IMR-90 (cell line): ENCODE data around the gene PAPPA. TPM values are rescaled to one million over a fixed set of nuclear protein-coding genes. Genes with fewer than 3 reads are reported as not detected.

ENCODE experiments used
- ATAC-seq: fragments of 200-7000 bp; cut with Tn5 transposase; 2 replicates; pipeline ENCODE4 v1.9.1; 2020; ENCODE audit warnings: low read depth, mild to moderate bottlenecking, moderate library complexity
- BruUV-seq: library from RNA; stranded (reverse); fragments of 400-500 nt; replicated peaks from 2 replicates; lab custom pipeline; 2021; lab: Mats Ljungman, UMichigan
- CTCF ChIA-PET: fragments of 300-600 bp; formaldehyde crosslinking; extraction: SDS; loops from one replicate; lab custom pipeline; 2021; ENCODE audit warnings: antibody characterized with exemption; lab: Yijun Ruan, JAX
- POLR2A ChIA-PET: fragments of 300-600 bp; sonication (Branson Sonifier 250); formaldehyde crosslinking; loops from one replicate; lab custom pipeline; 2022; ENCODE audit warnings: antibody characterized with exemption; ENCODE audit not compliant: unreplicated experiment; lab: Charles Lee
- DNase-seq: peaks from one replicate; pipeline ENCODE4 v3.0.0; 2013
- H2AFZ ChIP-seq: replicated peaks from 2 replicates; pipeline ENCODE3; 2013; ENCODE audit warnings: low read length, mild to moderate bottlenecking; ENCODE audit not compliant: poor library complexity
- H2AK5ac ChIP-seq: 2 replicates; pipeline ENCODE4 v1.6.1; 2013; ENCODE audit warnings: low read depth, low read length, inconsistent platforms
- H2AK9ac ChIP-seq: replicated peaks from 2 replicates; pipeline ENCODE3; 2013; ENCODE audit warnings: mild to moderate bottlenecking, low read depth, low read length, moderate library complexity; ENCODE audit not compliant: poor library complexity
- H2BK120ac ChIP-seq: 2 replicates; pipeline ENCODE4 v1.6.1; 2013; ENCODE audit warnings: low read depth, low read length, inconsistent platforms
- H2BK15ac ChIP-seq: 3 replicates; pipeline ENCODE4 v1.6.1; 2013; ENCODE audit warnings: low read depth, low read length, inconsistent platforms
- H2BK20ac ChIP-seq: 2 replicates; pipeline ENCODE4 v1.6.1; 2013; ENCODE audit warnings: low read depth, mild to moderate bottlenecking, inconsistent platforms, low read length, moderate library complexity
- H2BK5ac ChIP-seq: 2 replicates; pipeline ENCODE4 v1.6.1; 2013; ENCODE audit warnings: mild to moderate bottlenecking, low read depth, low read length, inconsistent platforms; ENCODE audit not compliant: poor library complexity, severe bottlenecking
- H3K14ac ChIP-seq: replicated peaks from 2 replicates; pipeline ENCODE4 v1.6.1; 2013; ENCODE audit warnings: low read depth, low read length, inconsistent platforms
- H3K18ac ChIP-seq: 2 replicates; pipeline ENCODE4 v1.6.1; 2013; ENCODE audit warnings: low read depth, low read length, control low read depth
- H3K23ac ChIP-seq: 2 replicates; pipeline ENCODE4 v1.6.1; 2013; ENCODE audit warnings: low read depth, low read length, inconsistent platforms
- H3K27ac ChIP-seq: 2 replicates; pipeline ENCODE4 v1.5.1; 2013; ENCODE audit warnings: mild to moderate bottlenecking, control low read depth, low read length; ENCODE audit not compliant: insufficient read depth
- H3K27me3 ChIP-seq: 2 replicates; pipeline ENCODE4 v1.6.1; 2013; ENCODE audit warnings: low read length; ENCODE audit not compliant: control insufficient read depth, insufficient read depth
- H3K36me3 ChIP-seq: 2 replicates; pipeline ENCODE4 v1.6.1; 2013; ENCODE audit warnings: low read length, mixed read lengths; ENCODE audit not compliant: control insufficient read depth, insufficient read depth
- H3K4ac ChIP-seq: 2 replicates; pipeline ENCODE4 v1.6.1; 2013; ENCODE audit warnings: low read depth, low read length, inconsistent platforms
- H3K4me1 ChIP-seq: 2 replicates; pipeline ENCODE4 v1.6.1; 2013; ENCODE audit warnings: low read length, mixed read lengths; ENCODE audit not compliant: control insufficient read depth, insufficient read depth
- H3K4me2 ChIP-seq: 2 replicates; pipeline ENCODE4 v1.6.1; 2013; ENCODE audit warnings: low read depth, mild to moderate bottlenecking, control low read depth, low read length, moderate library complexity
- H3K4me3 ChIP-seq: 2 replicates; pipeline ENCODE4 v1.5.1; 2013; ENCODE audit warnings: low read depth, mild to moderate bottlenecking, control low read depth, low read length, moderate library complexity; ENCODE audit not compliant: insufficient read depth
- H3K56ac ChIP-seq: 2 replicates; pipeline ENCODE4 v1.6.1; 2013; ENCODE audit warnings: low read length, inconsistent platforms; ENCODE audit not compliant: insufficient read depth; ENCODE audit errors: extremely low read depth
- H3K79me1 ChIP-seq, 2 experiments: 2 replicates each; pipeline ENCODE4 v1.6.1; 2013; ENCODE audit warnings: low read length in 2 of 2, inconsistent platforms in 1 of 2, low read depth in 1 of 2
- H3K9ac ChIP-seq: 2 replicates; pipeline ENCODE4 v1.6.1; 2013; ENCODE audit warnings: low read depth, low read length, control low read depth
- H3K9me1 ChIP-seq: 2 replicates; pipeline ENCODE4 v1.6.1; 2013; ENCODE audit warnings: low read length, inconsistent platforms; ENCODE audit not compliant: insufficient read depth
- H3K9me3 ChIP-seq: 2 replicates; pipeline ENCODE4 v1.6.1; 2013; ENCODE audit warnings: low read length; ENCODE audit not compliant: control insufficient read depth, insufficient read depth
- H4K20me1 ChIP-seq: 2 replicates; pipeline ENCODE4 v1.6.1; 2013; ENCODE audit warnings: low read length, inconsistent platforms; ENCODE audit not compliant: insufficient read depth
- H4K5ac ChIP-seq: 2 replicates; pipeline ENCODE4 v1.6.1; 2013; ENCODE audit warnings: mild to moderate bottlenecking, low read depth, low read length, control low read depth
- H4K8ac ChIP-seq, 2 experiments: 2 replicates each; pipeline ENCODE4 v1.6.1; 2013; ENCODE audit warnings: low read depth in 2 of 2, low read length in 2 of 2, control low read depth in 1 of 2, inconsistent platforms in 1 of 2
- H4K91ac ChIP-seq: 2 replicates; pipeline ENCODE4 v1.6.1; 2013; ENCODE audit warnings: low read depth, low read length, inconsistent platforms; ENCODE audit not compliant: insufficient read depth
- BHLHE40 ChIP-seq: fragments of 150-350 bp; IDR thresholded peaks from 2 replicates; pipeline ENCODE4 v1.6.1; 2016; ENCODE audit warnings: mild to moderate bottlenecking, low read depth, low read length
- CEBPB ChIP-seq: IDR thresholded peaks from 2 replicates; pipeline ENCODE4 v1.6.1; 2012; ENCODE audit warnings: low read depth, low read length, improper control_type of control experiment
- CHD1 ChIP-seq: IDR thresholded peaks from 2 replicates; pipeline ENCODE4 v1.6.1; 2012; ENCODE audit warnings: low read depth, low read length, improper control_type of control experiment
- CTCF ChIP-seq: conservative IDR thresholded peaks from 2 replicates; pipeline ENCODE4 v1.5.1; 2012; ENCODE audit warnings: mild to moderate bottlenecking, low read depth, low read length, improper control_type of control experiment
- ELK1 ChIP-seq: fragments of 150-350 bp; IDR thresholded peaks from 2 replicates; pipeline ENCODE4 v1.6.1; 2016; ENCODE audit warnings: low read depth, mild to moderate bottlenecking, low read length, moderate library complexity, borderline replicate concordance
- FOS ChIP-seq: fragments of 150-350 bp; IDR thresholded peaks from 2 replicates; pipeline ENCODE4 v1.6.1; 2016; ENCODE audit warnings: low read depth, low read length
- MAFK ChIP-seq: IDR thresholded peaks from 2 replicates; pipeline ENCODE4 v1.6.1; 2012; ENCODE audit warnings: low read depth, low read length, improper control_type of control experiment
- MAZ ChIP-seq: IDR thresholded peaks from 2 replicates; pipeline ENCODE4 v1.6.1; 2012; ENCODE audit warnings: low read depth, mild to moderate bottlenecking, low read length, improper control_type of control experiment, moderate library complexity, borderline replicate concordance
- MXI1 ChIP-seq: IDR thresholded peaks from 2 replicates; pipeline ENCODE4 v1.6.1; 2012; ENCODE audit warnings: low read depth, mild to moderate bottlenecking, low read length, moderate library complexity, borderline replicate concordance
- NFE2L2 ChIP-seq: fragments of 150-350 bp; IDR thresholded peaks from 2 replicates; pipeline ENCODE4 v1.6.1; 2016; ENCODE audit warnings: low read depth, mild to moderate bottlenecking, low read length
- POLR2A ChIP-seq: IDR thresholded peaks from 2 replicates; pipeline ENCODE4 v1.6.1; 2012; ENCODE audit warnings: mild to moderate bottlenecking, low read depth, low read length
- RAD21 ChIP-seq: IDR thresholded peaks from 2 replicates; pipeline ENCODE4 v1.6.1; 2012; ENCODE audit warnings: low read length, improper control_type of control experiment
- RCOR1 ChIP-seq: IDR thresholded peaks from 2 replicates; pipeline ENCODE4 v1.6.1; 2012; ENCODE audit warnings: mild to moderate bottlenecking, low read length, improper control_type of control experiment; ENCODE audit not compliant: insufficient replicate concordance
- RFX5 ChIP-seq: IDR thresholded peaks from 2 replicates; pipeline ENCODE4 v1.8.0; 2012; ENCODE audit warnings: low read depth, mild to moderate bottlenecking, low read length, moderate library complexity
- SMC3 ChIP-seq: fragments of 150-350 bp; IDR thresholded peaks from 2 replicates; pipeline ENCODE4 v1.6.1; 2016; ENCODE audit warnings: low read depth, mild to moderate bottlenecking, antibody characterized with exemption, low read length, moderate library complexity
- USF2 ChIP-seq: fragments of 150-350 bp; IDR thresholded peaks from 2 replicates; pipeline ENCODE4 v1.6.1; 2017; ENCODE audit warnings: mild to moderate bottlenecking, antibody characterized with exemption, low read length, low read depth
- WGBS, 2 experiments: methylation state at CpG; one replicate each; pipeline versions ENCODE4 v1.1.5 to v1.1.7; 2013; ENCODE audit warnings: missing lambda C conversion rate in 2 of 2; ENCODE audit not compliant: insufficient read length in 1 of 2; ENCODE audit errors: extremely low coverage in 2 of 2; 5-methylcytosine and 5-hydroxymethylcytosine counted together
- dilution Hi-C: fragments of 300-500 bp; cut with HindIII; formaldehyde crosslinking; loops from one replicate; pipeline ENCODE4 v1.14.3; 2018; ENCODE audit warnings: low sequenced_read_pairs; ENCODE audit not compliant: unreplicated experiment
- in situ Hi-C: fragments of 300-500 bp; cut with MboI; formaldehyde crosslinking; loops from 3 replicates; pipeline ENCODE4 v1.14.3; 2019; ENCODE audit warnings: low sequenced_read_pairs, inconsistent platforms, mixed read lengths
- intact Hi-C: fragments of 100-400 bp; cut with micrococcal nuclease; formaldehyde crosslinking; loops from 2 replicates; pipeline ENCODE4 v1.10.0; 2022
- polyA plus RNA-seq, 3 experiments: library from polyadenylated mRNA; depleted of rRNA; stranded (reverse); fragments of >200 nt; gene quantifications; 2 replicates each; pipeline ENCODE4 v1.2.3, GENCODE V29; 2012; ENCODE audit warnings: low replicate concordance in 1 of 3
- total RNA-seq: library from RNA; depleted of rRNA; stranded (reverse); fragments of >200 nt; gene quantifications from 2 replicates; pipeline ENCODE4 v1.2.3, GENCODE V29; 2012

PAPPA gene
- total and polyA plus RNA-seq, 2 of the 4 experiments (the other 2 are of a cell fraction): 8.3 to 12.4 TPM

- H4K20me1 ChIP-seq: no peaks in the 10 kb centered on the region
- intact Hi-C loops (loop anchor here (2.0 to 10.0 kb wide), 2 partner anchors 167 to 249 kb away; no protein-coding TSS in a partner anchor), dilution Hi-C loops (no loop called here), in situ Hi-C loops (no loop called here)
- no peak overlapping the region for H2BK20ac ChIP-seq
- no peak overlapping the region for H3K4ac ChIP-seq
- no peak overlapping the region for H2AK5ac ChIP-seq
- POLR2A ChIA-PET: no interaction called here
- no peak overlapping the region for H4K5ac ChIP-seq
- DNase-seq (no peak), ATAC-seq (no peak)
- no peak overlapping the region for H2AFZ ChIP-seq
- no peaks in the 10 kb centered on the region for H3K9me3 ChIP-seq
- H3K4me3 ChIP-seq: no peak overlapping the region
- no peaks in the 10 kb centered on the region; the same call in 1 of the 2 replicates for H3K36me3 ChIP-seq
- no peak overlapping the region for H2BK5ac ChIP-seq
- no peak overlapping the region for H3K9ac ChIP-seq
- no TSS peak for BruUV-seq
- no peak overlapping the region for H2BK120ac ChIP-seq
- H4K8ac ChIP-seq: no peak overlapping the region
- CTCF ChIA-PET: no interaction called here
- no peak overlapping the region for H3K27ac ChIP-seq
- H3K4me1 ChIP-seq: no peaks in the 10 kb centered on the region
- no peak for TF ChIP-seq RAD21
- TF ChIP-seq SMC3: no peak
- no peak for TF ChIP-seq NFE2L2
- TF ChIP-seq CEBPB: no peak
- no peak for TF ChIP-seq CTCF
- no peak for TF ChIP-seq USF2
- TF ChIP-seq MAFK: no peak
- TF ChIP-seq CHD1: no peak
- no peak for TF ChIP-seq FOS
- TF ChIP-seq MAZ: no peak
- no peak for TF ChIP-seq MXI1
- TF ChIP-seq POLR2A: no peak
- no peak for TF ChIP-seq BHLHE40
- TF ChIP-seq RFX5: no peak
- TF ChIP-seq ELK1: no peak
- no peak for TF ChIP-seq RCOR1
- no peak overlapping the region for H3K4me2 ChIP-seq
- no peaks in the 10 kb centered on the region for H3K9me1 ChIP-seq
- H3K27me3 ChIP-seq: no peaks in the 10 kb centered on the region; the same call in 1 of the 2 replicates
- no peak overlapping the region for H3K56ac ChIP-seq
- H2AK9ac ChIP-seq: no peak overlapping the region
- no peak overlapping the region for H2BK15ac ChIP-seq
- no peak overlapping the region for H3K18ac ChIP-seq
- H4K91ac ChIP-seq: no peak overlapping the region
- H3K79me1 ChIP-seq: no peaks in the 10 kb centered on the region
- no peak overlapping the region for H3K14ac ChIP-seq
- H3K23ac ChIP-seq: no peak overlapping the region
- no CpG with 5 or more reads among the region's 1 CpG for WGBS, 2 experiments
Measured at GRCh38 chr9:116405321-116405720, 251.7 kb downstream of the PAPPA start.
